GM20000 (cell line): ENCODE data around the gene GPR153.

Experiments used
- DNase-seq: peaks from one replicate; pipeline ENCODE4 v3.0.0; 2012; ENCODE audit warnings: low spot score
- TF ChIP-seq, protein P1 (sequence below): IDR thresholded peaks from 2 replicates; pipeline ENCODE4 v1.5.1; 2012; ENCODE audit warnings: mild to moderate bottlenecking, control low read depth; ENCODE audit errors: extremely low read depth, missing control alignments

Gene GPR153

DNA sequence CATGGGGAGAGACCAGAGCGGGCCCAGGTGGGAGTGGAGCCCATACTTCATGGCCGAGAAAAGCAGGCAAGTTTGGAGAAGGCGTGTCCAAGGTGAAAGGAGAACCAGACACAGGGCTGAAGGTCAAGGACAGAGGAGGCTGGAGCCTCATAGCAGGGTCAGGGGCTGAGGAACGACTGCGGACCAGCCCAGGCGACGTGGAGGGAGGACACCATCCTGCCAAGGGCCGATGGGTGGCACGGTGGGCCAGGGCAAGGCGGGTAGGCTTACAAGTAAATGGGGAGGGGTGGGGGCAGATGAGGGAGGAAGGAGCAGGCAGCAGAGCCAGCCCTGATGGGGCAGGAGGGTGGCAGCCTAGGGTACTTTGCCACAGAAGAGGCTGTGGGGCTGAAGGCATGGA is 18.2 kb upstream of the GPR153 start:
- TF ChIP-seq, protein P1, sequence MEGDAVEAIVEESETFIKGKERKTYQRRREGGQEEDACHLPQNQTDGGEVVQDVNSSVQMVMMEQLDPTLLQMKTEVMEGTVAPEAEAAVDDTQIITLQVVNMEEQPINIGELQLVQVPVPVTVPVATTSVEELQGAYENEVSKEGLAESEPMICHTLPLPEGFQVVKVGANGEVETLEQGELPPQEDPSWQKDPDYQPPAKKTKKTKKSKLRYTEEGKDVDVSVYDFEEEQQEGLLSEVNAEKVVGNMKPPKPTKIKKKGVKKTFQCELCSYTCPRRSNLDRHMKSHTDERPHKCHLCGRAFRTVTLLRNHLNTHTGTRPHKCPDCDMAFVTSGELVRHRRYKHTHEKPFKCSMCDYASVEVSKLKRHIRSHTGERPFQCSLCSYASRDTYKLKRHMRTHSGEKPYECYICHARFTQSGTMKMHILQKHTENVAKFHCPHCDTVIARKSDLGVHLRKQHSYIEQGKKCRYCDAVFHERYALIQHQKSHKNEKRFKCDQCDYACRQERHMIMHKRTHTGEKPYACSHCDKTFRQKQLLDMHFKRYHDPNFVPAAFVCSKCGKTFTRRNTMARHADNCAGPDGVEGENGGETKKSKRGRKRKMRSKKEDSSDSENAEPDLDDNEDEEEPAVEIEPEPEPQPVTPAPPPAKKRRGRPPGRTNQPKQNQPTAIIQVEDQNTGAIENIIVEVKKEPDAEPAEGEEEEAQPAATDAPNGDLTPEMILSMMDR, result no peak
- no peak for DNase-seq

DNA sequence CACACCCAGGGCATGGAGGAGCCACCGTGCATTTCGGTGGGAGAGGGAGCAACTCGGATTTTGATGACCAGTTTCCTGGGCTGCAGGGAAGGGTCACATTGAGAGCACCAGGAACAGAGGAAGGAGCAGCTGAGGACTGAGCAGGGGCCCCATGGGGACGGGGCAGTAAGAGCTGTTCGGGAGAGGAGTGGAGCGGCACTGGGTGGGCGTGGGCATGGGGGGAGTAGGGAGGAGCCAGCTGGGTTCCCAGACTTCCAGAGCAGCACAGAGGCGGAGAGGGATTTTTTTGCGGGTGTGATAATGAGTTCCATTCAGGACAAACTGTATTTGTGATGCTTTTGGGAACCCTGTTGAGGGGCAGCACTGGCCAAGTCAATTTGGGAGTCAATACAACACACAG is 17.4 kb upstream of the GPR153 start:
- no peak for DNase-seq
- TF ChIP-seq, protein P1, result no peak

DNA sequence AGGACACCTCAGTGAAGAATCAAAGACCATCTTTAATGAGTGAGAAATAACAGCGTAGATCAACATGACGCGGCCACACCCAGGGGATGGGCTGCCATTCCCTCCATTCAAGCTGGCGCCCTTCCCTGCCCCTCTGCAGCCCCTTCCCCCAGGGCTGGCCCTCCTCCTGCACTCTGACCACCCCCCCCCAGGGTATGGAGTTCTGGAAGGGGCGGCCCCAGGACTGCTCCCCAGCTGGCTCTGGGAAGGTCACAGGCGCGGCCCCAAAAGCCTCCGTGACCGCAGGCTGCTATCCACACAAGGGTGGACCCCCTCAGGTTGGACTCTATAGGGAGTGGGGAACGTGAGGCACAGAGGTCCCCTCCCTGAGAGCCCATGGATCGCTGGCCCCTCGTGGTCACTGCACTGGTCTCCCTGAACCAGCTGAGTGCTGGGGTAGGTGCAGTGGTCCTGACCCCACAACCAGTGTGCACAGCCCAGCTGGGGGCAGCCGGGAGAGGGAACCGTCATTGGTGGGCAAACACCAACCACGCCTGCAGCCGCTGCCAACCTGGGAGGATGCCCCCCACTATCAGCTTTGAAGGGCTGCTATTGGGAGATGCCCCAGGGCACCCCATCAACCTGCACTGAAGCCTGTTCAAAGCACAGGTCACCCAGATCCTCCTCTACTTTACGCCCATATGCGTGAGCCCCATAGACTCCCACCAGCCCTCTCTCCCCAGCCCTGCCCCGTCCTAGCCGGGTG is 16.1 kb upstream of the GPR153 start:
- no peak for DNase-seq
- TF ChIP-seq, protein P1, result no peak

DNA sequence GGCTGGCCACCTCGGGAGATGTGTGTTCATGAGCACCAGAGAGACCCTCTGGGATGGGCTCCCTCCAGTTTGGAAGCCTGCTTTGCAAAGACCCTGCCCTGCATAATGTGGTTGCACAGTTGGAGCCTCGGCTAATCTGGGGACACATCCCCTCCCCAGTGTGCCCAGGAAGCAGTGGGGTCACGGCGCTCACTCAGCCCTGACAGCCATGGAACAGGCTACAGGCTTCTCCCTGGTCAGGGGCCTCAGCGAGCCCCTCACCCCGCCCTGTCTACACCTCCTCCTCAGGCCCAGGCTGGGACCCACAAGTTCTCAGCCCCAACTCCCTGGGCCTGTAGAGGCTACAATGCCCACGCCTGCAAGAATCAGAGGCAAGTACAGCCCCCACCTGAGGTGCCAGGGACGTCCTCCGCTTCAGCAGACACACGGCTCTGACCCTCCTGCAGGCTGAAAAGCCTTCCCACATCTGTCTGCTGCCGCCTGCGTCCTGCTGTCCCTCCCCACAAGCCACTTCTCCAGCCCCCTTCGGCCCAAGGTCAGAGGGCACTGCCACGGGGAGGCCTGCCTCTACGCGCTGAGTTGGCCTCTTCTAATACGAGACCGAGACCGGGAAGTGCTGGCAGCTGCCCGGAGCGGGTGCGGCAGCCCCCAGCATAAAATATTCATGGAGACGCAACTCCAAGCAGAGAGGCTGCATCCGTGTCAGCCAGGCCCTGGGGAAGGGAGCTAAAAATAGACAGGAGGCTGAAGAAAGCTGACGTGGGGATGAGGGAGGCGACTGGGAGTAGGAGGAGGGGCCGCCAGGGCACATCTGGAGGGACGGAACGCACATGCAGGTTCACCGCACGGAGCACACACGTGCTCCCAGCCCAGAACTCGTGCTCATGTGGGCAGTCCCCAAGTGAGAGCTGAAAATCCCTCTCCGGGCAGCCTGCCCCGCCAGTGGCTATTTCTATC is 15.2 kb upstream of the GPR153 start:
- TF ChIP-seq, protein P1, result no peak
- DNase-seq, result no peak

DNA sequence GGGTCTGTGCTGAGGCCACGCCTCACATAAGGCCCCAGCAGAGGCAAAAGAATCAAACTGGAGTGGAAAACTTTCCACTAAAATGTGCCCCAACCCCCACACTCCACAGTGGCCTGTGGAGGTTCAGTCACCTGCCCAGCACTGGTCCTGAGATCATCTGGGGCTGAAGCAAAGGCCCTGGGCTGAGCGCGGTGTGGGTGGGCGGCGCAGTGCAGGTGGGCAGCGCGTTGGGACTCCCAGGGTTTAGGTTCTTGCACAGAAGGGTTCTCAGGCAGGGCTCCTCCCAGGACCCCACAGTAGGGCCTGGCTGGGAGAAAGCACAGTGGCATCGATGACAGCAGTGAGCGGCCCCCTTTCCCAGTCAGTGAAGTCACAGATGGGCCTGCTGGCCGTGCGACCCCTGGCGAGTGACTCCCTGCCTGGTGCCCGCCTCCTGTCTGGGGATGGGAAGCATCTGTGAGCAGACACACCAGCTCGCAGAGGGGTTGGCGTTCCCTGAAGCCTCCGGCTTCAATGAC is 13.8 kb upstream of the GPR153 start:
- no peak for DNase-seq
- TF ChIP-seq, protein P1, result no peak

DNA sequence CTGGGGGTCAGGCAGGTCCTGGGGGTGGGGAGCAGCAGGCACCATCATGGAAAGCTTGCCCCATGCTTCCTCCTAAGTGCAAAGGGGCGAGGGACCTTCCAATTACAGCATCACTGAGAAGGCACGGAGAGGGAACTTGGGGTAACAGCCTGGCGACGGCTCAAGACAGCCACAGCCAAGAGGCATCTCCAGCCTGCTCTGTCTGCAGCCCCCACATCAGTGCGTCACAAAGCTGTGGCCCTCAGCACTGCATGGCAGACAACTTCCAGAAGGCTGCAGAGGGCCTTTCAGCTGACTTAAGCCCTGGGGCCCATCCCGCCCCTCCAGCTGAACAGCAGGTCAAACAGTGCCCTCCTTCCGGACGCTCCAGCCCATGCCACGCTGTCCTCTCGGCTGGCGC is 13.2 kb upstream of the GPR153 start:
- TF ChIP-seq, protein P1, result no peak
- no peak for DNase-seq
